GM23248 (cell line): ENCODE results near the gene NLRC5. TPM values are rescaled to one million over a fixed set of nuclear protein-coding genes. Genes with fewer than 3 reads are reported as not detected.
"Not testable (repeated sequence)": the region's sequence is repeated elsewhere in the genome, so short reads cannot be mapped to it uniquely, and the experiment has no call there.

Experiments
- DNase-seq: peaks from one replicate; pipeline ENCODE4 v3.0.0-alpha.2; 2015
- H2AFZ ChIP-seq: fragments of 200-600 bp; sonication (generic); 2 replicates; pipeline ENCODE4 v1.6.1; 2016; ENCODE audit warnings: antibody characterized with exemption
- H3F3A ChIP-seq: fragments of 200-600 bp; sonication (generic); 2 replicates; pipeline ENCODE4 v1.6.1; 2016; ENCODE audit warnings: mild to moderate bottlenecking, antibody characterized with exemption, mixed run types; ENCODE audit not compliant: insufficient read depth
- H3K27ac ChIP-seq: fragments of 200-600 bp; sonication (generic); 2 replicates; pipeline ENCODE4 v1.5.1; 2016; ENCODE audit warnings: mild to moderate bottlenecking
- H3K27me3 ChIP-seq: fragments of 200-600 bp; sonication (generic); replicated peaks from 2 replicates; pipeline ENCODE4 v1.6.1; 2016; ENCODE audit warnings: mild to moderate bottlenecking; ENCODE audit not compliant: insufficient read depth
- H3K36me3 ChIP-seq: fragments of 200-600 bp; sonication (generic); 2 replicates; pipeline ENCODE4 v1.6.1; 2016; ENCODE audit warnings: low read depth, mild to moderate bottlenecking
- H3K4me1 ChIP-seq: fragments of 200-600 bp; sonication (generic); 2 replicates; pipeline ENCODE4 v1.6.1; 2016; ENCODE audit warnings: mild to moderate bottlenecking; ENCODE audit not compliant: insufficient read depth
- H3K4me2 ChIP-seq: fragments of 200-600 bp; sonication (generic); one replicate; pipeline ENCODE4 v1.6.1; 2016; ENCODE audit warnings: mild to moderate bottlenecking; ENCODE audit not compliant: unreplicated experiment
- H3K4me3 ChIP-seq: fragments of 200-600 bp; sonication (generic); 2 replicates; pipeline ENCODE4 v1.5.1; 2016; ENCODE audit warnings: mild to moderate bottlenecking
- H3K79me2 ChIP-seq: fragments of 200-600 bp; sonication (generic); 2 replicates; pipeline ENCODE4 v1.6.1; 2016; ENCODE audit warnings: mild to moderate bottlenecking; ENCODE audit not compliant: insufficient read depth
- H3K9ac ChIP-seq: fragments of 200-600 bp; sonication (generic); 2 replicates; pipeline ENCODE4 v1.6.1; 2016; ENCODE audit warnings: mild to moderate bottlenecking
- H3K9me2 ChIP-seq: fragments of 200-600 bp; sonication (generic); 2 replicates; pipeline ENCODE4 v1.6.1; 2016; ENCODE audit warnings: mixed run types, mild to moderate bottlenecking, moderate library complexity; ENCODE audit not compliant: insufficient read depth
- H3K9me3 ChIP-seq: fragments of 200-600 bp; sonication (generic); one replicate; pipeline ENCODE4 v1.6.1; 2017; ENCODE audit warnings: low read depth
- H4K20me1 ChIP-seq: fragments of 200-600 bp; sonication (generic); 2 replicates; pipeline ENCODE4 v1.6.0; 2016; ENCODE audit not compliant: insufficient read depth
- EZH2 ChIP-seq: fragments of 200-600 bp; sonication (generic); IDR thresholded peaks from 2 replicates; pipeline ENCODE4 v1.6.1; 2018; ENCODE audit warnings: antibody characterized with exemption, mild to moderate bottlenecking; ENCODE audit not compliant: insufficient read depth, poor library complexity, severe bottlenecking
- EZH2phosphoT487 ChIP-seq: fragments of 200-600 bp; sonication (generic); IDR thresholded peaks from 2 replicates; pipeline ENCODE4 v1.6.1; 2018; ENCODE audit warnings: antibody characterized with exemption, moderate library complexity, mild to moderate bottlenecking, low read depth; ENCODE audit not compliant: insufficient read depth
- WGBS, 2 experiments: methylation state at CpG; one replicate each; pipeline ENCODE4 v1.1.6; 2015 to 2017; ENCODE audit warnings: low lambda C conversion rate in 2 of 2, low coverage in 1 of 2; ENCODE audit errors: missing lambda C conversion rate in 2 of 2; 5-methylcytosine and 5-hydroxymethylcytosine counted together
- in situ Hi-C: fragments of 300-500 bp; cut with MboI; formaldehyde crosslinking; loops from 2 replicates; pipeline ENCODE4 v1.15.0; 2020
- polyA plus RNA-seq: library from polyadenylated mRNA; unstranded; fragments of >200 nt; fragmentation: Nextera tagmentation; extraction: Ambion mirVana; gene quantifications from 2 replicates; pipeline ENCODE4 v1.2.1, GENCODE V29; 2016
- total RNA-seq: library from RNA; depleted of rRNA; stranded (reverse); fragments of >200 nt; shearing (Covaris generic); gene quantifications from 2 replicates; pipeline ENCODE4 v1.2.3, GENCODE V29; 2014

The NLRC5 gene
- total and polyA plus RNA-seq, 2 experiments from 2014 or later: 10.6 to 17.1 TPM

GRCh38 chr16:57104706-57105105, 115.3 kb downstream of the NLRC5 start:
- WGBS, 2 experiments: 80 to 88% methylated on average over 3 of the region's 3 CpGs

DNA sequence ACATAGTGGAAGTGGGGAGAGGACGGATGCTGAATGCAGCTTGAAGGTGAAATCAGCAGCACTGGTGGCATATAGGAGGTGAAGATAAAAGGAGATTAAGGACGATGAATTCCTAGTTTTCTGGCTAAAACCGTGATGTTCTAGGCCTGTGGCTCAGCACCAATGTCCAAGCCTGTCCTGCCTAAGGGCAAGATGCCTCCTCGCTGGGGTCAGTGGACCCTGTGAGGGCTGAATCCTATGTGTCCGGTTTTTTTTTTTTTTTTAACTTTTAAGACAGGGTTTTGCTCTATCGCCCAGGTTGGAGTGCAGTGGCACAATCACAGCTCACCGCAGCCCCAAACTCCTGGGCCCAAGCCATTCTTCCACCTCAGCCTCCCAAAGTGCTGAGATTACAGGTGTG, 115.8 kb downstream of the NLRC5 start:
- in situ Hi-C loops: no loop called here
- Histone ChIP-seq H3K9me3 (no peaks in the 10 kb centered on the region), H3K27me3 (no peaks in the 10 kb centered on the region), H2AFZ (no peak overlapping the region), H3K27ac (no peak overlapping the region), H4K20me1 (no peaks in the 10 kb centered on the region), H3K36me3 (no peaks in the 10 kb centered on the region), H3K4me3 (no peak overlapping the region), H3K4me2 (no peak overlapping the region), H3F3A (no peaks in the 10 kb centered on the region), H3K79me2 (no peaks in the 10 kb centered on the region), H3K9ac (no peak overlapping the region), H3K4me1 (0 out of 2 replicates have a peak, but pooled peaks cover 2% of the 10 kb centered on the region), H3K9me2 (no peaks in the 10 kb centered on the region)
- no peak for DNase-seq
- TF ChIP-seq EZH2: no peak
- TF ChIP-seq EZH2phosphoT487: no peak
- WGBS, 2 experiments: 93 to 100% methylated on average over 7 of the region's 7 CpGs

More at GRCh38 chr16:57104706-57105105, 115.3 kb downstream of the NLRC5 start:
- Histone ChIP-seq H3K79me2 (no peaks in the 10 kb centered on the region), H3F3A (no peaks in the 10 kb centered on the region), H3K27me3 (no peaks in the 10 kb centered on the region), H2AFZ (no peak overlapping the region), H3K4me3 (no peak overlapping the region), H3K4me2 (no peak overlapping the region), H3K9me2 (no peaks in the 10 kb centered on the region), H3K9me3 (no peaks in the 10 kb centered on the region), H3K9ac (no peak overlapping the region), H3K27ac (no peak overlapping the region), H4K20me1 (no peaks in the 10 kb centered on the region), H3K4me1 (0 out of 2 replicates have a peak, but pooled peaks cover 6% of the 10 kb centered on the region), H3K36me3 (no peaks in the 10 kb centered on the region)
- TF ChIP-seq EZH2: no peak
- no peak for DNase-seq
- in situ Hi-C loops: no loop called here

GRCh38 chr16:57106767-57107166, 117.4 kb downstream of the NLRC5 start:
- H3K9me3 ChIP-seq: no peaks in the 10 kb centered on the region
- H3K4me1 ChIP-seq: no peaks in the 10 kb centered on the region
- in situ Hi-C loops: no loop called here
- H3K27ac ChIP-seq: no peak overlapping the region
- TF ChIP-seq EZH2 (no peak), EZH2phosphoT487 (no peak)
- H3K4me3 ChIP-seq: no peak overlapping the region
- H3K79me2 ChIP-seq: no peaks in the 10 kb centered on the region
- no peak for DNase-seq
- H2AFZ ChIP-seq: no peak overlapping the region
- H3K9ac ChIP-seq: no peak overlapping the region
- no peaks in the 10 kb centered on the region for H3F3A ChIP-seq
- no peaks in the 10 kb centered on the region for H3K9me2 ChIP-seq
- 84 to 100% methylated on average over 2 of the region's 2 CpGs for WGBS, 2 experiments
- no peaks in the 10 kb centered on the region for H3K27me3 ChIP-seq
- H4K20me1 ChIP-seq: no peaks in the 10 kb centered on the region
- H3K4me2 ChIP-seq: no peak overlapping the region
- no peaks in the 10 kb centered on the region for H3K36me3 ChIP-seq

DNA sequence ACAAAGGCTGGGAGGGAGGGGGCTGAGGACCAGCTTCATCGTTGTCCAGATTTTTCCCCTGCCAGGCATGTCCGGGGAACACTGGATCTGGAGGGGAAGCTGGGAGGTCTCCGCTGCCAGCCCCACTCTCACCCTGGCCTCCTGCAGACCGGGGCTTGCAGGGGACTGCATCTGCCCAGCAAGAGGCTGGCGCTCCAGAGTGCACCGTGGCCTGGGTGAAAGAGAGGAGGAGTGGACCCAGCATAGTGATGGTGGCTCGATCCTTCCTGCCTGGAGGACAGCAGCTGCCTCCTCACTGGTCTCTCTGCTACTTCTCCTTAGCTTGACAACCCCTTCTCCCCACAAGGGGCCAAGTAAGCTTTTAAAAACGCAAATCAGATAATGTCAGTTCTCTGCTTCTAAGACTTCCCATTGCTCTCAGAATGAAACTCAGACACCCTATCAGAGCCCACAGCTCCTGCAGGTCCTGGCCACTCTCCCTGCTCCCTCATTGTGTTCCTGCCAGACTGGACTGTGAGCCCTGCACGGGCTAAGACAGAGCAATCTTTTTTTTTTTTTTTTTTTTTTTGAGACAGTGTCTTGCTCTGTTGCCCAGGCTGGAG, 118.1 kb downstream of the NLRC5 start:
- TF ChIP-seq EZH2phosphoT487 (no peak), EZH2 (no peak)
- H3K4me2 ChIP-seq: no peak overlapping the region
- H3K79me2 ChIP-seq: no peaks in the 10 kb centered on the region
- no peak overlapping the region for H3K27ac ChIP-seq
- H3K9me3 ChIP-seq: no peaks in the 10 kb centered on the region
- no peaks in the 10 kb centered on the region for H3K4me1 ChIP-seq
- no peak overlapping the region for H2AFZ ChIP-seq
- no peak for DNase-seq
- in situ Hi-C loops: no loop called here
- H4K20me1 ChIP-seq: no peaks in the 10 kb centered on the region
- H3K4me3 ChIP-seq: no peak overlapping the region
- H3K9ac ChIP-seq: no peak overlapping the region
- no peaks in the 10 kb centered on the region for H3K9me2 ChIP-seq
- no peaks in the 10 kb centered on the region for H3F3A ChIP-seq
- WGBS, 2 experiments: 92 to 98% methylated on average over 9 of the region's 9 CpGs
- no peaks in the 10 kb centered on the region for H3K36me3 ChIP-seq
- H3K27me3 ChIP-seq: no peaks in the 10 kb centered on the region

DNA sequence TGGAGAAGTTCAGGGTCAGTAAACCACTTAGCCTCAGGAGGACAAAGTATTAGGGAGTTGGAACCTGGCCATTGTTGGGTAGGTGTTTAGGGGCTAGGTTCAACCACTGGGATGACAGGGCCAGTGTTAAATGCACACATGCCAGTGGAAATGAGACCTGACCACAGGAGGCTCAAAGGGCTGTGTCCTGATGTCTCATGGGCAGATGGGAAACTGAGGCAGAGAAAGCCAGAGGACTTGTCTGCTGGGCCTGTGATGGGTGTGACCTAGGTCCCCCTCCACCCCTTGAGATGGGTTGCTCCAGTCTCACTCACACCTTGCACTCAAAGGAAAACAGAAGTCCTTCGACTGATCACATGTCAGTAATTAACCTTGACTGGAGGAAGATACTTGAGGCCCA, 119.1 kb downstream of the NLRC5 start:
- H3K9ac ChIP-seq: no peak overlapping the region
- H3K9me3 ChIP-seq: no peaks in the 10 kb centered on the region
- H3F3A ChIP-seq: no peaks in the 10 kb centered on the region
- H4K20me1 ChIP-seq: no peaks in the 10 kb centered on the region
- in situ Hi-C loops: no loop called here
- H3K4me3 ChIP-seq: no peak overlapping the region
- no peaks in the 10 kb centered on the region for H3K9me2 ChIP-seq
- H2AFZ ChIP-seq: no peak overlapping the region
- 89 to 94% methylated on average over 1 of the region's 1 CpG for WGBS, 2 experiments
- H3K4me1 ChIP-seq: no peaks in the 10 kb centered on the region
- H3K79me2 ChIP-seq: no peaks in the 10 kb centered on the region
- TF ChIP-seq EZH2phosphoT487 (no peak), EZH2 (no peak)
- DNase-seq: no peak
- H3K27me3 ChIP-seq: no peaks in the 10 kb centered on the region
- no peak overlapping the region for H3K27ac ChIP-seq
- H3K4me2 ChIP-seq: no peak overlapping the region
- H3K36me3 ChIP-seq: no peaks in the 10 kb centered on the region

DNA sequence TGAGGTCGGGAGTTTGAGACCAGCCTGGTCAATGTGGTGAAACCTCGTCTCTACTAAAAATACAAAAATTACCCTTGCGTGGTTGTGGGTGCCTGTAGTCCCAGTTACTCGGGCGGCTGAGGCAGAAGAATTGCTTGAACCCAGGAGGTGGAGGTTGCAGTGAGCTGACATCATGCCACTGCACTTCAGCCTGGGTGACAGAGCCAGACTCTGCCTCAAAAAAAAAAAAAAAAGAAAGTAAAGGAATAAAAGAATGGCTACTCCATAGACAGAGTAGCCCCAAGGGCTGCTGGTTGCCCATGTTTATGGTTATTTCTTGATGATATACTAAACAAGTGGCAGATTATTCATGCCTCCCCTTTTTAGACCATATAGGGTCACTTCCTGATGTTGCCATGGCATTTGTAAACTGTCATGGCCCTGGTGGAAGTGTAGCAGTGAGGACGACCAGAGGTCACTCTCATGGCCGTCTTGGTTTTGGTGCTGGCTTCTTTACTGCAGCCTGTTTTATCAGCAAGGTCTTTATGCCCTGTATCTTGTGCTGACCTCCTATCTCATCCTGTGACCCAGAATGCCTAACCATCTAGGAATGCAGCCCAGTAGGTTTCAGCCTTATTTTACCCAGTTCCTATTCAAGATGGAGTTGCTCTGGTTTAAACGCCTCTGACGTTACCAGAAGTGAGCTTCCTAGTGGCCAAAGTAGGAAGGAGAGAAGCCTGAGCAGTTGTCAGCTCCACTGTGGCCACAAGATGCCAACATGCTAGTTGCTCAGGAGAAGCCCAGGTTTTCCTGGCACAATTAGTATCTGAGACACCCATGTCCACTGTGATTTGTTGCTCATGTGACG, 120.1 kb downstream of the NLRC5 start:
- H3K27ac ChIP-seq, H3K4me1 ChIP-seq, in situ Hi-C loops, H2AFZ ChIP-seq, H4K20me1 ChIP-seq, H3K9ac ChIP-seq, H3K27me3 ChIP-seq, H3K9me2 ChIP-seq, DNase-seq, H3K9me3 ChIP-seq, H3K36me3 ChIP-seq, H3K79me2 ChIP-seq, H3K4me2 ChIP-seq, H3F3A ChIP-seq, H3K4me3 ChIP-seq: not testable (repeated sequence)
- WGBS, 2 experiments: 87 to 92% methylated on average over 10 of the region's 10 CpGs
